GM18517 (cell line): ENCODE data around the gene RBM22.
"Not testable (repeated sequence)": the region's sequence is repeated elsewhere in the genome, so short reads cannot be mapped to it uniquely, and the experiment has no call there.

Source experiments
- ATAC-seq: cut with Tn5 transposase; IDR thresholded peaks from one replicate; pipeline ENCODE4 v1.9.1; 2021; ENCODE audit warnings: mild to moderate bottlenecking, moderate library complexity; ENCODE audit not compliant: unreplicated experiment

The RBM22 gene

DNA sequence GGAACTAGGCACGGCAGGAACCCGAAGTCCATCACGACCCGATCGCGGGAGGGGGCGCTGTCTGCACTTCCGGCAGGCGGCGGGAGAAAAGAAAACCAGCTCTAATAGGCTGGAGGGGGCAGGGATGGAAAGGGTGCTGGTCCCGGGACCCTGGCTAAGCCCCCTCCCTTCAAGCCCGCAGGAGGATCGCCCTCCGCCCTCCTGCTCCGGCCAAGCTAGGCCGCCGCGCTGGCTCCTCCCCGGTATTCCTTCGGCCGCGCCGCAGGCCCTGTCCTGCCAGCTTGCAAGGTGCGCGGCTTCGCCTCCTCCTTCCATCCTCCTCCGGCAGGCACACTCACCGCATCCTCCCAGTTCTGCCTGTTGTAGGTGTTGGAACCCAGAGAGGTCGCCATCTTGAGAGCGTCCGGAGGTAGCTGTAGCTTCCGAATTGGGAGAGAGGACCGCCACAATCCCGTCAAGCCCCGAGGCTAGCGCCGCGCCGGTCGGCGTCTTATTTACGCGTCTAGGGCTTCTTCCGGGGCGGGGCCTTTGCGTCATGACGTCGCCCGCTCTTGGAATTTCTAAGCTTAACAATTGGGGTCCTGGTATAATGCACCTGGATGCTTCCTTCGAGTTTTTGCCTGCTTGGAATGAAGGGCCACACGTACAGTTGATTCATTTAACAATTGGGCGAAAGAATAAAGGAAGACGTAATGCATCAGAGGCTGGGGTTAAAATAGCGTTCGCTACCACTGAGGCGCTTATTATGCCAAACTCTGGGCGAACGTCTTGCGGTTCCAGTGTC is at the start of gene RBM22:
Gene RBM22 (minus strand): TSS at position 469 of the 784 bp plus-strand sequence. CDS start 77 bp downstream, at position 392.
- peak; percentile 90 for ATAC-seq

DNA sequence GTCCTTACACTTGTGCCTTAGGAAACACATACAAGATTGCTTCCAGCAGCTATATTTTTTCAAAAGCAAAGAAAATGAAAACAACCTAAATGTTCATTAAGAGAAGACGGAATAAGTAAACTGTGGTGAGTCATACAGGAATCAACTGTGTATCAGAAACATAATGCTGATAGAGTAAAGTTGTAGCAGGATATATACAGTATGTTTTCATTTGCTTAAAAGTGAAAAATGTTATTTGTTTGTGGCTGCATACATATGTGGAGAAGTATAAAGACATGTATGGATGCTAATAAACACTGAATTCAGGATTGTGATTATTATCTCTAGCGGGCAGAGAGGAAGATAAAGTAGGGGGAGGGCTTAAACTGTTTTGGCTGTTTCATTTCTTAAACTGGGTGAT is 49.6 kb upstream of the RBM22 start:
- ATAC-seq, result no peak

DNA sequence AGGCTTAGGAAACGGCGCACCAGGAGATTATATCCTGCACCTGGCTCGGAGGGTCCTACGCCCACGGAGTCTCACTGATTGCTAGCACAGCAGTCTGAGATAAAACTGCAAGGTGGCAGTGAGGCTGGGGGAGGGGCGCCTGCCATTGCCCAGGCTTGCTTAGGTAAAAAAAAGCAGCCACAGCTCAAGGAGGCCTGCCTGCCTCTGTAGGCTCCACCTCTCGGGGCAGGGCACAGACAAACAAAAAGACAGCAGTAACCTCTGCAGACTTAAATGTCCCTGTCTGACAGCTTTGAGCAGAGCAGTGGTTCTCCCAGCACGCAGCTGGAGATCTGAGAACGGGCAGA is 42.3 kb upstream of the RBM22 start:
- ATAC-seq, result not testable (repeated sequence)

DNA sequence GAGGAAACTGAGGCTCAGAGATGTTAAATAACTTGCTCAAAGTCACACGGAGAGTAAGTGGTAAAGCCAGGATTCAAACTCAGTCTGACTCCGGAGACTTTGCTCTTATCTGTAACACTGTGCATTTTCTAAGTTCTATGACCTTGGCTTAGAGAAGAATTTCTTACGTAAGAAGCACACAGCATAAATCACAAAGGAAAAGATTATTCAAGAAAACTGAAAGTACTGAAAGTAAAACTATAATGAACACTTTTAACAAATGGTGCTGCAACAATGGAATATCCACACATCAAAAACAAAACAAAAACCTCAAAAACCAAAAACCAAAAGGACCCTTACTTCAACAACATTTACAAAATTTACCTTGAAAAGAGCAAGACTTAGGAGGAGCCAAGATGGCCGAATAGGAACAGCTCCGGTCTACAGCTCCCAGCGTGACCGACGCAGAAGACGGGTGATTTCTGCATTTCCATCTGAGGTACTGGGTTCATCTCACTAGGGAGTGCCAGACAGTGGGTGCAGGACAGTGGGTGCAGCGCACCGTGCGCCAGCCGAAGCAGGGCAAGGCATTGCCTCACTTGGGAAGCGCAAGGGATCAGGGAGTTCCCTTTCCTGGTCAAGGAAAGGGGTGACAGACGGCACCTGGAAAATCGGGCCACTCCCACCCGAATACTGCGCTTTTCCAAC is 41.7 kb upstream of the RBM22 start:
- ATAC-seq, result not testable (repeated sequence)

DNA sequence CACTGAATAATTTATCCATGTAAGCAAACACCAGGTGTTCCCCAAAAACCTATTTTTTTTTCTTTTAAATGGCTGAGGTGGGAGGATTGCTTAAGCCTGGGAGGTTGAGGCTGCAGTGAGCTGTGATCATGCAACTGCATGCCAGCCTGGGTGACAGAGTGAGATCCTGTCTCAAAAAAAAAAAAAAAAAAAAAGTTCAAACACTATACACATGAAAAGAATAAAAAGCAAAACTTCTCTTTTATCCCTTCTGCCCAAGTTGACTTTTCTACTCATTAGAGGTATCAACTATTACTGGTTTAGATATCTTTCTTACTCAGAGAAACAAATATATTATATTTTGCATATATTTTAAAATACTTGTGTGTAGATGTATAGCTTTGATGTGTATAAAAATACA is 40.1 kb upstream of the RBM22 start:
- ATAC-seq, result no peak

DNA sequence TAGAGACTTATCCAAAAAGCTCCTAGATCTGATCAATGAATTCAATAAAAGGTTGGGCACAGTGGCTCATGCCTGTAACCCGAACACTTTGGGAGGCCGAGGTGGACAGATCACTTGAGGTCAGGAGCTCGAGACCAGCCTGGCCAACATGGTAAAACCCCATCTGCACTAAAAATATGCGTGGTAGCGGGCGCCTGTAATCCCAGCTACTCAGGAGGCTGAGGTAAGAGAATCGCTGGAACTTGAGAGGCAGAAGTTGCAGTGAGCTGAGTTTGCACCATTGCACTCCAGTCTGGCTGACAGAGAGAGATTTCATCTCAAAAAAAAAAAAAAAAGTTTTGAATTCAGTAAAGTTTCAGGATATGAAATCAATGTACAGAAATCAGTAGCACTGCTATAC is 38.0 kb upstream of the RBM22 start:
- no peak for ATAC-seq

DNA sequence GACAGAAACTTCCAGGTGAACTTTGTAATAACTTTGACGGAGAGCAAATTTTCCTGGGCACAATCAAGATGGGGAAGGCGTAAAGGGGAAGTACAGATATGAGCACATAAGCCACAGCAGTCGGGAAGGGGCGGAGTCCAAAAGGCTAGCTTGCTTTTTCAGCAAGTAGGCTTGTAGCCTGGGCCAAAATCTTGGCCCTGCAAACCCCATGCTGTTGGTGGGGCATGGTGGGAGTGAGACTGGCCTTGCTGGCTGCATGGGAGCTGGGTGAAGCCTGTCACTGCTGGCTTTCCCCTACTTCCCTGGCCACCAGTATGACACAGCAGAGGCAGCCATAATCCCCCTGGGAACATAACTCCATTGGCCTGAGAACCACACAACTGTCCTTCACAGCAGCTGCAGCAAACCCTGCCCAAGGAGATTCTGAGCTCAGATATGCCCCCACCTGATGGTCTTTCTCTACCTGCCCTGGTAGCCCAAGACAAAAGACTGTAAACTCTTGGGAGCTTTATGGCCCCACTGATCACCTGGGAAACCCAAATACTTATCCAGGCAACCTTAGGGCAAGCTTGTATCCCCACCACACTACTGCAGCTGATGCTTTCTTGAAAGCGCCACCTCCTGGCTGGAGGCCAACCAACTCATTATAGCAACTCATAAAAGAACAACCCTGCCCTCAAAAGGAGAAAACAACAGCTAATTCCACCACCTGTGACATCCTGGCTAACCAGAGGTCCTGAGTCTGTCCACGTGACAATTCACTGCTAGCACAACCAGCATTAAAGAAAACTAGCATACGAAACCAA is 33.9 kb upstream of the RBM22 start:
- ATAC-seq, result no peak

DNA sequence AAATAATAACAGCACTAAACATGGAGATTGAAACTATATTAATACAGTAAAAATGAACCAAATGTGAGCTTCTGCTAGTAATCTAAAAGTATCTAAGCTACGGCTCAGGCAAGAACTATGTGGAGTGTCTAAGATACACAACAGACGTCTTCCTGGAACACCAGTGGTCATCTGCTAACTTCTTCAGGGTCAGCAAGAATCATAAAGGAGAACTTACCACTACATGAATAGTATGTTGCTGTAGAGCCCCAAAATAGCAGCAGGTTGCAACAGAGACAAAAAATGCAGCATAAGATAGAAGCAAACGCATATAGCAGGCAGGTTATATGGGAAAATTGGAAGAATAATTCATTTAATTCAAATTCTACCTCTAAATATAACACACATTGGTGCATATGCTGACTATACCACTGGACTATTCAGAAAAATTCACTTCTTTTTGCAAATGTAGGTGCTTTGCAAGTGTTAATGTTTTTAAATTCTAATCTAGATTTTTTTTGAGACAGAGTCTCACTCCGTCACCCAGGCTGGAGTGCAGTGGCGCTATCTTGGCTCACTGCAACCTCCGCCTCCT is 30.9 kb upstream of the RBM22 start:
- no peak for ATAC-seq

DNA sequence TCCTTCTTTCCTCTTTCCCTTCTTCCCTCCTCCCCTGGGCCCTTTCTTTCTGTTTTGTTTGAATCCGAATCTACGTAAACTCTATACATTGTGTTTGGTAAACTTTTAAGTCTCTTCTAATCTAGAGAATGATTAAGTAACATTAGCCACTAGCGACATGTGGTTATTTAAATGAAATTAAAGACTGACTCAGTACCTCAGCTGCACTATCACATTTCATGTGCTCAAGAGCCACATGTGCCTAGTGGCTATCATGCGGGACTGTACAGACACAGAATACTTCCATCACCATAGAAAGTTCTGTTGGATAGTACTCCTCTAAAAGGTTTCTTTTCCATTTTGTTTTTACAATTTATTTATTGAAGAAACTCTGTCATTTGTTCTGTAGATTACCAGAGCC is 29.0 kb upstream of the RBM22 start:
- ATAC-seq, result no peak

DNA sequence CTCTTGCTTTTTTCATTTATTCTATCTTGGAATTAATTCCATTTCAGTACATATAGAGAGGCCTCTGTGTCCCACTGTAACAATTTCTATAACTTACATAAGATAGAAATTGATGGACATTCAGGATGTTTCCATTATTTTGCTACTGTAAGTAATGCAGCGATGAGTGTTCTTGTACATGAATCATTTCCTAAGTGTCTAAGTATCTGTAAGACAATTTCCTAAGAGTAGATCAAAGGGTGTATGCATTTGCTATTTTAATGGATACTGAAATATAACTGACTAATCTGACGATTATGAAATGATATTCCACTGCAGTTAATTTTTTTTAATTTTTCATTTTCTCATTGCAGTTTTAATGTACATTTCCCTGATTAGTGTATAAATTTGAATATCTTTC is 23.0 kb upstream of the RBM22 start:
- no peak for ATAC-seq

DNA sequence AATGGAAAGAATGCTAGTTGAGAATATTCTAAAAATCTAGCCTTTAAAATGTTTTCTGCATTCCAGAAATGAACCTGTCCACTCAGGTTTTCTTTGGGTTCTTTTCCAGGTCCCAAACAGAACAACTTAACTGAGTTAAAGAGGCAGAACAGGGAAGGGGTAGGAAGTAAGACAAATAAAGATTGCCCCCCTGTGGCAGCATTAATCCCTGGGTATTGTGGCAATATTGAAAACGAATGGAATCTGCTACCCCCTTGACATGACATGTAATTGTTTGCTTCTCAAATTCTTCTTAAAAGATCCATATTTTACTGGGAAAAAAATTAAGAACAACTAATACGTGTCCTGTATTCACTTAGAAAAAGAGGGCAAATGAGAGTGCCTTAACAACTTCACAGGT is 9.3 kb upstream of the RBM22 start:
- ATAC-seq, result no peak

DNA sequence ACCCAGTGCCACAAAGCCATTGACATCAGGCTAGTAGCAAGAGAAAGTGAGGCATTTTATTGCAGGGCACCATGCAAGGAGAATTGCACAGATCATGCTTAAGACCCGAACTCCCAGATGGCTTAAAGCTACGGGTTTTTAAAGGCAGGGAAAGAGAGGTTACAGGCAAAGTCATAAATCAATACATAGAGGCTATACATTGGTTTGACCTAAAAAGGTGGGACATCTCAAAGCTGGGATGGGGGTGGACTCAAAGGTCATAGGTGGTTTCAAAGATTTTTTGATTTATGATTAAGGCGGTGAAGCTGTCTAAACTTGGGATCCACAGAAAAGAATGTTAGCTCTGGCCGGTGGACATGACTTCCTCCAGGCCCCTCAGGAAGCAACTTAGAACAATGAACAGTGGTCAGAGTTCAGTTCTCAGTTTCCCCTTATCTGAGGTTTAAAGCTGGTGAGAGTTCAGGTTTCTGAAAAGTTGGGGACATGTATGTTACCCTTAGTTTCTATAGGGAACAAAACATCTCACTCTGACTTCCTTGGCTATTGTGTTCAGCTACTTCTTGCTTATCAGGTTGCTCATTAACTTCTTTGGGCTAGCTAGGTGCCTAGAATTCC is 6.0 kb upstream of the RBM22 start:
- no peak for ATAC-seq

DNA sequence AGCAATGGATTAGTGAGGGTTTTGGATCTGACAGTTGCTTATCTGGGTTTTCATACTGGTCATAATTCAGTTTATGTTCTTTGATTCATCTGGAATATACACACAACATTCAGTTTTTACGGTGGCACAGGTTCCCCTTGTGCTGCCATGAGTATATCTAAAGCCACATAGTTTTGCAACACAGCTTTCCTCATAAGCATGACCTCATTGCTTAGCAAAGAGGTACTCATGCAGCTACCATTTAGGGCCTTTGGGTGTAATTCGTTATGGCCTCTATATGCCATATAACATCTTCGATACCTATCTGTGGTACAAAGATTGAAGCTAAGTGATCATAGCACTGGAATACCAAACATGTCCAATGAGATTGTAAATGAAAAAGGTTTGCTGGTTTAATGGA is 2.9 kb upstream of the RBM22 start:
- no peak for ATAC-seq

DNA sequence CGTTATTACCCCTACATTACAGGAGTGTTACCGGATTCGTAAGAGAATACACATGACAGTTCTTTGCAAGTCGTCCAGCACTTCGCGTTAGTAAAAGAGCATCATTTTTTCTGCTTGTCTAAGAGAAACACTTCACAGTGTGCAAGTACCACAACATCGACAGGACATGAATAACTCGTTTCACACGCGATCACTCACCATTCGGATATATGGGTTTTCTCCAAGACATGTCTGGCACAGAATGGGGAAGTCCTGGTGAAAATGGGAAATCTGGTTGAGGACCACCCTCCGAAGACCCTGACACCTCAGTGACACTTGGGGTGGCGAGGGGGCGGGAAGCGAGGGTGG is 642 bp downstream of the RBM22 start:
- ATAC-seq, result peak; percentile 6

DNA sequence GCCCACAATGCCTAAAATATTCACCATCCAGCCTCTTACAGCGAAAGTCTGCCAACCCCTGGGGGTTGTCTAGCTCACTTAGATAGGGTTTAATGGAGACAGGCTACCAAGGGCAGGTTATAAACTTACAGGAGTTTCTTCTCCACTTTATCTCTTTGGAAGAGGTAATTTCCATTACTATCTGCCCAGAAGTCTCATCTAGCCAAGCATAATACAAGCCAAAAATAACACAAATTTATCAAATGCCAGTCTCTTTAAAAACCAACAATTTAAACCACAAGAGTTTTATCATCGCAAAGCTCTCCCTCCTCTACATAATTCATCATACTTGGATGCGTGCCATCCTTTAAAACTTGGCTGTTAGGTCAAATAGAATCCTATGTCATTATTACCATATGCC is 6.2 kb downstream of the RBM22 start:
- no peak for ATAC-seq

DNA sequence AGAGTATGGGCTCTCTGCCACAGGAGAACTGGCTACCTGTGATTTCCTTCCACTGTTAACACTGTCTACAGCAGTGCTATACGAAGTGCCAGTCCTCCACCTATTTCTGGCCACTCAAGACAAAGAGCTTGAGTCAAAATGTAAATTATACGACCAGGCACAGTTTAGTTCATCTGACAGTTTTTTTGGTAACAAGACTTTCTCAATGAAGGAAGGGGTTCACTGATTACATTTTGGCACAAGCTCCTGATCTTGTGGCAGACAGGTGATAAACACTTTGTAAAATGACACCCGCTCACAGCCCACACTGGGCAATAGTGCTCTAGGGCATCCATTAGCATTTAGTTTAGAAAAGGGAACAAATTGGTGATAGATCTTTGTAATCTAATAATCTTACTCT is 8.6 kb downstream of the RBM22 start:
- ATAC-seq, result no peak

DNA sequence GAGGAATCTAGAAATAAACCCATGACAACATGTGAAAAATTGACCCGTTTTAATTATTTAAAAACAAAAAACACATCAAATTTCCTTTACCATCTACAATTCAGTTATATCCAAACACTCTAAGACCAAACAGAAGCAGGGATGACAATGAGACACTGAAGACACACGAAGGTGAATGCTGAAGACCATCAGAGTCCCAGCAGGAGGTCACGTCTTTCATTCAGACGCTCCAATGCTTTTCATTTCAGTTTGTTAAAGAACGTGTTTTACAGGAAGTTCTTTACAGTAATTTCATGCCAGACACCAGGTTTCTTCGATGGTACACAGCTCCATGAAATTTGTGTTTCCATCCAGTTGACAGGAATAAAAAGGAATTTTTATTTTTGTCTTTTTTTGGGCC is 10.1 kb downstream of the RBM22 start:
- no peak for ATAC-seq

DNA sequence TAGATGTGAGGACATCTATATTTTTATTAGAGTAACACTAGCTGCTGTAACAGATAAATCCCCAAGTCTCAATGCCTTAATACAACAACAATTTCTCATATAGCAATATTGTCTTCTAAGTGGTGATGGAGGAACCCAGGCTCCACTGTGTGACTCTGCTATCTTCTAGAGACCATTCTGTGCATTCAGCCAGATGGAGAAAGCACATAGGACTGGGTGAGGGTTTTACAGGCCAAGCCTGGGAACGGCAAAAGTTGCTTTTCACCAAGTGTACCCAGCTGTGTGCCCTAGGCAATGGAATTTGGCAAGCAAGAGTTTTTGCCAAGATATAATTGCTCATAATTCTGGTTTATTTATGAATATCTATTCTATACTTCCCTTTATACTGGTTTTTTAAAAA is 11.7 kb downstream of the RBM22 start:
- ATAC-seq, result no peak

DNA sequence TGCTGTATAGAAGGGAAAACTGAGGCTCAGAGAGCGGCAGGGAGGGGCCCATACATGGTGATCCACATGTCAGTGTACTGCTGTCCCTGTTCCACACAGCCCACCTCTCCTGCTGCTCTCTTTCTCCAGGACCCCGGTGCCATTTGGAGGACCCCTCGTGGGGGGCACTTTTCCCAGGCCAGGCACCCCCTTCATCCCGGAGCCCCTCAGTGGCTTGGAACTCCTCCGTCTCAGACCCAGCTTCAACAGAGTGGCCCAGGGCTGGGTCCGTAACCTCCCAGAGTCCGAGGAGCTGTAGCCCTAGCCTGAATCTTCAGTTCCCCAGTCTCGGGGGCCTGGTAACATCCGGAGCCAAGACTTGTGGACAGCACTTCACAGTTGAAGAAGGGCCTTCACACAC is 24.3 kb downstream of the RBM22 start:
- no peak for ATAC-seq

DNA sequence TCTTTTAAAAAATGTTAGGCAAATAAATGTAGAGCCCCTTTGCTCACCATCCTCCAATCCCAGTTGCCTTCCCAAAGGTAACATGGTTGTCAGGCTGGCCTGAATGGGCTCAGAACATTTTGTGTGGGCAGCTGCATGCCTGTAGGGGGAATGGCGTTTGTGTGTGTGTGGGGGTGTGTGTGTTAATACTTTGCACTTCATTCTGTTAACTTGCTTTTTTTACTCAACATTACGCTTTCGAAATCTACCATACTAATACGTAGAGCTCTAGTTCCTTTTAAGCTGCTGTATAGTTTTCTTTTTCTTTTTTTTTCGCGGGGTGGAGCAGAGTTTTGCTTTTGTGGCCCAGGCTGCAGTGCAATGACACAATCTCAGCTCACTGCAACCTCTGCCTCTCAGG is 25.8 kb downstream of the RBM22 start:
- no peak for ATAC-seq

DNA sequence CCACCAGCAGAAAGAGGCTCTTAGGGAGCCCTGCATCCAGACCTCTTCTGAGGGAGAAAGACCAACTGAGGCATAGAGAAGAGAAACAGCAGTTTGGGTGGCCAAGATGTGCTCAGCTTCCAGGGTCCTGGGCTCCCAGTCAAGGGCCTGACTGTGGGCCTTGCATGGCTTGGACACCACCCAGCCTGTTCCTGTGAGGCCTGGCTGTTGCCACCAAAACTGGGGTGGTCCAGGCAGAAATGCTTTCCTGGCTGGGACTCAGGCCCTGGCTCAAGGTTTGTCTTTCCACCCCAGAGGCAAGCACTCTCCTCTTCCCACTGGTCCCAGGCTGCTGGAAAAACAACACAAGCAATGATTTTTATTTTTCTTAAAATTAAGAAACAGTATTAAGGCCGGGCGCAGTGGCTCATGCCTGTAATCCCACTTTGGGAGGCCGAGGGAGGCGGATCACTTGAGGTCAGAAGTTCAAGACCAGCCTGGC is 26.5 kb downstream of the RBM22 start:
- no peak for ATAC-seq
